HL-60 (cell line): ENCODE measurements around the gene ATP11A.

Experiments used
- DNase-seq, 2 experiments: peaks; one replicate each; pipeline ENCODE4 v3.0.0-alpha.2; 2010 to 2020; ENCODE audit warnings: low read depth in 1 of 2, low spot score in 1 of 2
- H3K27ac ChIP-seq: fragments of 250-450 bp; sonication (Bioruptor Pico); replicated peaks from 2 replicates; pipeline ENCODE4 v1.5.1; 2020; ENCODE audit warnings: mild to moderate bottlenecking, moderate library complexity
- H3K27me3 ChIP-seq: fragments of 250-450 bp; sonication (Bioruptor Pico); 2 replicates; pipeline ENCODE4 v1.5.1; 2021; ENCODE audit warnings: mild to moderate bottlenecking, moderate library complexity; ENCODE audit not compliant: insufficient read depth, poor library complexity, severe bottlenecking
- H3K4me3 ChIP-seq: replicated peaks from 2 replicates; pipeline ENCODE4 v1.5.1; 2011; ENCODE audit warnings: mild to moderate bottlenecking, control low read depth, low read length; ENCODE audit not compliant: insufficient read depth
- GABPA ChIP-seq: IDR thresholded peaks from 2 replicates; pipeline ENCODE4 v1.6.1; 2012; ENCODE audit warnings: low read depth
- POLR2AphosphoS5 ChIP-seq: IDR thresholded peaks from 2 replicates; pipeline ENCODE4 v1.6.1; 2012; ENCODE audit warnings: low read depth
- SPI1 ChIP-seq: IDR thresholded peaks from 2 replicates; pipeline ENCODE4 v1.6.1; 2012; ENCODE audit warnings: low read depth, mild to moderate bottlenecking, borderline replicate concordance
- TF ChIP-seq, protein P1 (sequence below): IDR thresholded peaks from one replicate; pipeline ENCODE4 v1.5.1; 2011; ENCODE audit warnings: low read length, control low read depth, inconsistent platforms; ENCODE audit not compliant: insufficient read depth
- TF ChIP-seq, protein P2 (sequence below): IDR thresholded peaks from 2 replicates; pipeline ENCODE4 v1.6.1; 2012; ENCODE audit warnings: low read depth; ENCODE audit not compliant: insufficient replicate concordance

ATP11A gene

DNA sequence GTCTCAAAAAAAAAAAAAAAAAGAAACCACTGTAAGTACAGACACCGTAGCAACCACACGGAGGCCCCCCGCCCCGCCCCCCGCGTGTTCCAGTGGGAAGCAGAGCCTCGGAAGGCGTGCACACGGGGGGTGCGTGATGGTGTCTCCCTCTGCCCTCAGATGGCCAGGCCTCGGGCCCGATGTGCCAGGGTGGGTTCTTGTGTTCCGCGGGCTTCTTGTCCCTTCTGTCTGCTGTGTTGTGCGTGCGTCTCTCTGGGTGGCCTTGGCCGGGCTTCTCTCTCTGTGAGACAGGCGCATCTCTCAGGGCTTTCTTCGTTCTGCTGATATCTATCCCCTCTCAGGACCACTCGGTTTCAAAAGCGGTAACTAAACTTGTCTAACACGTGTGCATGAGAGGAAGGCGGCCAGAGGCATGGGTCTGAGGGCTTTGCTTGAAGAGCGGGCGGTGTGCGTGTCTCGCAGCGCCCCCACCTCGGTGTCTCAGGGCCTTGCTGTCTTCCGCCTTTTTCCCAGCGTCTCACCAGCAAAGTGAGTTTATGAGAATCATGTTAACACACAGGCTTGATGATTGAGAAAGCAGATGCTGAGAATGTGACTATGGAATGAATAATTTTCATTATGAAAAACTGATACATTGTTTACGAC lies 12.6 kb downstream of the ATP11A start:
- no peak for TF ChIP-seq GABPA
- TF ChIP-seq, protein P1, sequence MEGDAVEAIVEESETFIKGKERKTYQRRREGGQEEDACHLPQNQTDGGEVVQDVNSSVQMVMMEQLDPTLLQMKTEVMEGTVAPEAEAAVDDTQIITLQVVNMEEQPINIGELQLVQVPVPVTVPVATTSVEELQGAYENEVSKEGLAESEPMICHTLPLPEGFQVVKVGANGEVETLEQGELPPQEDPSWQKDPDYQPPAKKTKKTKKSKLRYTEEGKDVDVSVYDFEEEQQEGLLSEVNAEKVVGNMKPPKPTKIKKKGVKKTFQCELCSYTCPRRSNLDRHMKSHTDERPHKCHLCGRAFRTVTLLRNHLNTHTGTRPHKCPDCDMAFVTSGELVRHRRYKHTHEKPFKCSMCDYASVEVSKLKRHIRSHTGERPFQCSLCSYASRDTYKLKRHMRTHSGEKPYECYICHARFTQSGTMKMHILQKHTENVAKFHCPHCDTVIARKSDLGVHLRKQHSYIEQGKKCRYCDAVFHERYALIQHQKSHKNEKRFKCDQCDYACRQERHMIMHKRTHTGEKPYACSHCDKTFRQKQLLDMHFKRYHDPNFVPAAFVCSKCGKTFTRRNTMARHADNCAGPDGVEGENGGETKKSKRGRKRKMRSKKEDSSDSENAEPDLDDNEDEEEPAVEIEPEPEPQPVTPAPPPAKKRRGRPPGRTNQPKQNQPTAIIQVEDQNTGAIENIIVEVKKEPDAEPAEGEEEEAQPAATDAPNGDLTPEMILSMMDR, result no peak
- TF ChIP-seq SPI1, result no peak
- TF ChIP-seq POLR2AphosphoS5, result no peak
- TF ChIP-seq, protein P2, sequence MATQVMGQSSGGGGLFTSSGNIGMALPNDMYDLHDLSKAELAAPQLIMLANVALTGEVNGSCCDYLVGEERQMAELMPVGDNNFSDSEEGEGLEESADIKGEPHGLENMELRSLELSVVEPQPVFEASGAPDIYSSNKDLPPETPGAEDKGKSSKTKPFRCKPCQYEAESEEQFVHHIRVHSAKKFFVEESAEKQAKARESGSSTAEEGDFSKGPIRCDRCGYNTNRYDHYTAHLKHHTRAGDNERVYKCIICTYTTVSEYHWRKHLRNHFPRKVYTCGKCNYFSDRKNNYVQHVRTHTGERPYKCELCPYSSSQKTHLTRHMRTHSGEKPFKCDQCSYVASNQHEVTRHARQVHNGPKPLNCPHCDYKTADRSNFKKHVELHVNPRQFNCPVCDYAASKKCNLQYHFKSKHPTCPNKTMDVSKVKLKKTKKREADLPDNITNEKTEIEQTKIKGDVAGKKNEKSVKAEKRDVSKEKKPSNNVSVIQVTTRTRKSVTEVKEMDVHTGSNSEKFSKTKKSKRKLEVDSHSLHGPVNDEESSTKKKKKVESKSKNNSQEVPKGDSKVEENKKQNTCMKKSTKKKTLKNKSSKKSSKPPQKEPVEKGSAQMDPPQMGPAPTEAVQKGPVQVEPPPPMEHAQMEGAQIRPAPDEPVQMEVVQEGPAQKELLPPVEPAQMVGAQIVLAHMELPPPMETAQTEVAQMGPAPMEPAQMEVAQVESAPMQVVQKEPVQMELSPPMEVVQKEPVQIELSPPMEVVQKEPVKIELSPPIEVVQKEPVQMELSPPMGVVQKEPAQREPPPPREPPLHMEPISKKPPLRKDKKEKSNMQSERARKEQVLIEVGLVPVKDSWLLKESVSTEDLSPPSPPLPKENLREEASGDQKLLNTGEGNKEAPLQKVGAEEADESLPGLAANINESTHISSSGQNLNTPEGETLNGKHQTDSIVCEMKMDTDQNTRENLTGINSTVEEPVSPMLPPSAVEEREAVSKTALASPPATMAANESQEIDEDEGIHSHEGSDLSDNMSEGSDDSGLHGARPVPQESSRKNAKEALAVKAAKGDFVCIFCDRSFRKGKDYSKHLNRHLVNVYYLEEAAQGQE, result no peak
- H3K27ac ChIP-seq, result 0 out of 2 replicates have a peak overlapping the region, but pooled peaks have one; percentile 3
- H3K4me3 ChIP-seq, result no peak overlapping the region
- DNase-seq, result peak in 1 of 2 experiments; percentile 57
- H3K27me3 ChIP-seq, result no peaks in the 10 kb centered on the region

DNA sequence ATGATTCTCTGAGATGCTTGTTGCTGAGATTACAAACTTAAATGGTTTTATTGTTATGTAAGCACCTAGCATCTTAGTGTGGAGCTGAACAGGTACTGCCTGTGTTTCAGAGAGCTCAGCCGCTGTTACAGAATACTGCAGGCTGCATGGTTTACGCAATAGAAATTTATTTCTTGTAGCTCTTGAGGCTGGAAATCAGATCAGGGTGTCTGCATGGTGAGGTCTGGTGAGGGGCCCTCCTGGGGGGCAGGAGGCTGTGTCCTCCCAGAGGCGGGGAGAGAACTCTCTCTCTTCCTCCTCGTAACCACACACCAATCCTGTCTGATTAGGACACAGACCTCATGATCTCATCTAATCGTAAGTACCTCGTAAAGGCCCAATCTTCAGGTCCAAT lies 13.1 kb downstream of the ATP11A start:
- peak; percentile 62 to 89 for DNase-seq
- Histone ChIP-seq H3K27me3 (no peaks in the 10 kb centered on the region), H3K27ac (no peak overlapping the region), H3K4me3 (no peak overlapping the region)
- TF ChIP-seq, protein P1, result no peak
- peak; percentile 53 for TF ChIP-seq POLR2AphosphoS5
- TF ChIP-seq SPI1, result no peak
- TF ChIP-seq, protein P2, result no peak

DNA sequence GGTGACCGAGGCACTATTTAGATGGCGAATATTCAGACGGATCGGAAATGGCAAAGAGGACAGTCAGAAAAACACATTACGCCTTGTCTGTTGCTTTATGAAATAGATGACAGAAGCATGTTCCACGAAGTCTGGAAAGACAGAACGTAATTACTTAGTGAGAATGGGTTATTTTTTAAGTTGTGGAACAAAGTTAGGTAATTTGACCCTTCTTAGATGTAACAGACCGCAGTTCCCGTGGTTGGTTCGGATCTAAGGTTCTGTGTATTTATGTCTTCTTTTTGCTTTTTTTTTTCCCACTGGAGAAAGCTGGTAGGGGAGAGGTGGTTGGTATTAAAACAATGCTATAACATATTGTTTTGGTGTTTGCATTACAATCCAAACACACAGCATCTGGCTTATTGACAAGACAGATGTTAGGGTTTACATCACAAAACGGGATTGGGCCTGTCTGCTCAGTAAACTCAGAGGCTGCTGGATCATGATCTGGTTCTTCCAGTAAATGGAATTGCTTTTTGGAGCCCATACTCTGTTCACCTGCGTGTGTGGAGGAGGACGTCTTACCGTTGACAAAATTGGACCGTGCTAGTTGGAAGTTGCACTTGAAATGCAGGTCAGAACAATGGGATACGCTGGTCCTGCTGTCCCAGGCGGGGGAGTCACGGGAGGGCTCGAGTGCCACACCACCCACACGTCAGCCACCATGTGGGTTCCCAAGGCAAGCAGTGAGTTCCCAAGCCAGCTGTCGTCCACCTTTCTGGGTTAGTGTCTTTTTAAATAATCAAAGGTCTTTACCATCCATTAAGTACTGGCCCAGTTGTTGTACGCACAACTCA lies 13.8 kb downstream of the ATP11A start:
- Histone ChIP-seq H3K27ac (no peak overlapping the region), H3K4me3 (no peak overlapping the region), H3K27me3 (no peaks in the 10 kb centered on the region)
- TF ChIP-seq, protein P2, result no peak
- no peak for TF ChIP-seq GABPA
- TF ChIP-seq SPI1, result no peak
- TF ChIP-seq, protein P1, result no peak
- TF ChIP-seq POLR2AphosphoS5, result no peak
- DNase-seq, result no peak
